ENCODE data around the gene PPP1R13B.

DNA sequence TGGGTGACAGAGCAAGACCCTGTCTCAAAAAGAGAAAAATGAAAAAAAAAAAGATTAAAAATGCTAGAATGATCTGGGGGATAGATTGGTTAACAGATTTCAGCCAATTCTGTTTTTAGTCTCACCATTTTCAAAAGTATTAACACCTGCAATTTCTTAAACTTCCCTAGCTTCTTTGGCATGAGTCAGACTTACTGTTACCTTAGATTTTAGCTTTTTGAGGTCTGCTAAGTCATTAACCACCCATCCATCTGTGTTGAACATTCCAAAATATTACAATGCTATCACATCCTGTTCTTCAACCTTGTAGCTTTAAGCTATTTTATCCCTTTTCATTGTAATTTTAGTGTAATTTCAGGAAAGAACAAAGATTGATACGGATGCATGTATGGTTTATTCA is 59.3 kb downstream of the PPP1R13B start:
- TF ChIP-seq, protein P1, sequence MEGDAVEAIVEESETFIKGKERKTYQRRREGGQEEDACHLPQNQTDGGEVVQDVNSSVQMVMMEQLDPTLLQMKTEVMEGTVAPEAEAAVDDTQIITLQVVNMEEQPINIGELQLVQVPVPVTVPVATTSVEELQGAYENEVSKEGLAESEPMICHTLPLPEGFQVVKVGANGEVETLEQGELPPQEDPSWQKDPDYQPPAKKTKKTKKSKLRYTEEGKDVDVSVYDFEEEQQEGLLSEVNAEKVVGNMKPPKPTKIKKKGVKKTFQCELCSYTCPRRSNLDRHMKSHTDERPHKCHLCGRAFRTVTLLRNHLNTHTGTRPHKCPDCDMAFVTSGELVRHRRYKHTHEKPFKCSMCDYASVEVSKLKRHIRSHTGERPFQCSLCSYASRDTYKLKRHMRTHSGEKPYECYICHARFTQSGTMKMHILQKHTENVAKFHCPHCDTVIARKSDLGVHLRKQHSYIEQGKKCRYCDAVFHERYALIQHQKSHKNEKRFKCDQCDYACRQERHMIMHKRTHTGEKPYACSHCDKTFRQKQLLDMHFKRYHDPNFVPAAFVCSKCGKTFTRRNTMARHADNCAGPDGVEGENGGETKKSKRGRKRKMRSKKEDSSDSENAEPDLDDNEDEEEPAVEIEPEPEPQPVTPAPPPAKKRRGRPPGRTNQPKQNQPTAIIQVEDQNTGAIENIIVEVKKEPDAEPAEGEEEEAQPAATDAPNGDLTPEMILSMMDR (conservative IDR thresholded peaks at IDR 0.05; ENCODE audit: low read depth in 2 of 2): no peak
- TF ChIP-seq, protein P2, sequence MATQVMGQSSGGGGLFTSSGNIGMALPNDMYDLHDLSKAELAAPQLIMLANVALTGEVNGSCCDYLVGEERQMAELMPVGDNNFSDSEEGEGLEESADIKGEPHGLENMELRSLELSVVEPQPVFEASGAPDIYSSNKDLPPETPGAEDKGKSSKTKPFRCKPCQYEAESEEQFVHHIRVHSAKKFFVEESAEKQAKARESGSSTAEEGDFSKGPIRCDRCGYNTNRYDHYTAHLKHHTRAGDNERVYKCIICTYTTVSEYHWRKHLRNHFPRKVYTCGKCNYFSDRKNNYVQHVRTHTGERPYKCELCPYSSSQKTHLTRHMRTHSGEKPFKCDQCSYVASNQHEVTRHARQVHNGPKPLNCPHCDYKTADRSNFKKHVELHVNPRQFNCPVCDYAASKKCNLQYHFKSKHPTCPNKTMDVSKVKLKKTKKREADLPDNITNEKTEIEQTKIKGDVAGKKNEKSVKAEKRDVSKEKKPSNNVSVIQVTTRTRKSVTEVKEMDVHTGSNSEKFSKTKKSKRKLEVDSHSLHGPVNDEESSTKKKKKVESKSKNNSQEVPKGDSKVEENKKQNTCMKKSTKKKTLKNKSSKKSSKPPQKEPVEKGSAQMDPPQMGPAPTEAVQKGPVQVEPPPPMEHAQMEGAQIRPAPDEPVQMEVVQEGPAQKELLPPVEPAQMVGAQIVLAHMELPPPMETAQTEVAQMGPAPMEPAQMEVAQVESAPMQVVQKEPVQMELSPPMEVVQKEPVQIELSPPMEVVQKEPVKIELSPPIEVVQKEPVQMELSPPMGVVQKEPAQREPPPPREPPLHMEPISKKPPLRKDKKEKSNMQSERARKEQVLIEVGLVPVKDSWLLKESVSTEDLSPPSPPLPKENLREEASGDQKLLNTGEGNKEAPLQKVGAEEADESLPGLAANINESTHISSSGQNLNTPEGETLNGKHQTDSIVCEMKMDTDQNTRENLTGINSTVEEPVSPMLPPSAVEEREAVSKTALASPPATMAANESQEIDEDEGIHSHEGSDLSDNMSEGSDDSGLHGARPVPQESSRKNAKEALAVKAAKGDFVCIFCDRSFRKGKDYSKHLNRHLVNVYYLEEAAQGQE (IDR thresholded peaks at IDR 0.05; ENCODE audit: unreplicated experiment): no peak
- TF ChIP-seq CREB1 (CRISPR knock-in tag; IDR thresholded peaks at IDR 0.05; ENCODE audit: low read depth): no peak
- no peak for TF ChIP-seq EZH2 (IDR thresholded peaks at IDR 0.05; ENCODE audit: low read depth, unreplicated experiment)

All from GM23338 (cell line).